NB4 (cell line): ENCODE measurements around the gene SUMO3.

ENCODE experiments used
- CTCF ChIP-seq: IDR thresholded peaks from one replicate; pipeline ENCODE4 v1.5.1; 2012; ENCODE audit warnings: low read depth, low read length
- POLR2A ChIP-seq: IDR thresholded peaks from 2 replicates; pipeline ENCODE4 v1.6.1; 2011; ENCODE audit warnings: mild to moderate bottlenecking; ENCODE audit not compliant: insufficient read length; ENCODE audit errors: extremely low read depth
- TF ChIP-seq, protein P1 (sequence below): IDR thresholded peaks from 2 replicates; pipeline ENCODE4 v1.6.1; 2011; ENCODE audit warnings: low read depth, low read length

DNA sequence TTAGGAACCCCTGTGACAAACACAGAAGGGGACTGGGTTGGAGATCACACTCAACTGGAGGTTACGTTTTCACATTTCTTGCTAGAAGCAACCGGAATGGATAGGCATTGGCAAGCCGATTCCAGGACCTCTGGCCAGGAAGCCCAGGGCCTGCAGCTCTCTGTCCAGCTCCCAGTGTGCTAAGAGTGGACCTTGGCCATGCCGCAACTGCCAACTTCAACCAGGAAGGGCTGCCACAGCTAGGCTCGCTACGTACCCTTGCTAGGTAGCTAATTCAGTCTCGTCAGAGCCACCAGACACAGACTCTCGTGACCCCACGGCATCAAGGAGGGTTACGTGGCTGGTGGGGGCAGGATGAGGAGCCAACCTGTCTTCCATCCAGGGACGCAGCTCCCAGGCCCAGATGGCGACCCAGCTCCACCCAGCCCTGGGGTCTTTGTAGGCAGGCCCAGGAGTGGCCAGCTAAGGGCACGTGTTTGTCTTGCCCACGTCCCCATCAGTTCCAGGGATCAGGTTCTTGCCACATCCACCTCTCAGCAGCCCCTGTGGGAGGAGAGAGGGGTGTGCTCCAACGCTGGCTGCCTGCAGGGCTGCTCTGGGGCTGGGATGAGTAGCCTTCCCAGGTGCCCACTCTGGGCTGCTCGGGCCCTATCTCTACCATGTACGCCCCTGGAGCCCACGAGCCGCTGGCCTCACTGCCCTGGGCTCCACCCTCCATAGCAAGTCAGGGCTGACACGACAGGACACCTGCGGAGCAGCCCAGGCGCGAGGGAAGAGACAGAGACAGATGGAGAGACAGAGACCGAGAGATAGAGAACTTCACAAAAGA is 55.4 kb downstream of the SUMO3 start:
- no peak for TF ChIP-seq POLR2A
- TF ChIP-seq CTCF: no peak
- TF ChIP-seq, protein P1, sequence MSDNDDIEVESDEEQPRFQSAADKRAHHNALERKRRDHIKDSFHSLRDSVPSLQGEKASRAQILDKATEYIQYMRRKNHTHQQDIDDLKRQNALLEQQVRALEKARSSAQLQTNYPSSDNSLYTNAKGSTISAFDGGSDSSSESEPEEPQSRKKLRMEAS: no peak
